BE2C (cell line): ENCODE results near the gene DIAPH3.

Source experiments
- DNase-seq: peaks from one replicate; pipeline ENCODE4 v3.0.0-alpha.2; 2020
- H3K27me3 ChIP-seq: fragments of 250-450 bp; sonication (Bioruptor Pico); 2 replicates; pipeline ENCODE4 v1.5.1; 2020; ENCODE audit warnings: mild to moderate bottlenecking
- H3K36me3 ChIP-seq: fragments of 250-450 bp; sonication (Bioruptor Pico); 2 replicates; pipeline ENCODE4 v1.5.1; 2020; ENCODE audit warnings: mild to moderate bottlenecking
- H3K4me1 ChIP-seq: fragments of 250-450 bp; sonication (Bioruptor Pico); 2 replicates; pipeline ENCODE4 v1.5.1; 2020
- H3K4me3 ChIP-seq: 2 replicates; pipeline ENCODE4 v1.5.1; 2011; ENCODE audit warnings: low read depth, low read length
- H3K9me3 ChIP-seq: fragments of 250-450 bp; sonication (Bioruptor Pico); 2 replicates; pipeline ENCODE4 v1.5.1; 2020
- CTCF ChIP-seq: IDR thresholded peaks from 2 replicates; pipeline ENCODE4 v1.5.1; 2012; ENCODE audit warnings: mild to moderate bottlenecking, low read depth, low read length

The DIAPH3 gene

GRCh38 chr13:60137911-60138560, 25.7 kb downstream of the DIAPH3 start:
- Histone ChIP-seq H3K9me3 (no peaks in the 10 kb centered on the region), H3K4me1 (0 out of 2 replicates have a peak, but pooled peaks cover under 1% of the 10 kb centered on the region), H3K27me3 (no peaks in the 10 kb centered on the region), H3K4me3 (no peak overlapping the region), H3K36me3 (no peaks in the 10 kb centered on the region)
- TF ChIP-seq CTCF, result no peak
- DNase-seq, result no peak

DNA sequence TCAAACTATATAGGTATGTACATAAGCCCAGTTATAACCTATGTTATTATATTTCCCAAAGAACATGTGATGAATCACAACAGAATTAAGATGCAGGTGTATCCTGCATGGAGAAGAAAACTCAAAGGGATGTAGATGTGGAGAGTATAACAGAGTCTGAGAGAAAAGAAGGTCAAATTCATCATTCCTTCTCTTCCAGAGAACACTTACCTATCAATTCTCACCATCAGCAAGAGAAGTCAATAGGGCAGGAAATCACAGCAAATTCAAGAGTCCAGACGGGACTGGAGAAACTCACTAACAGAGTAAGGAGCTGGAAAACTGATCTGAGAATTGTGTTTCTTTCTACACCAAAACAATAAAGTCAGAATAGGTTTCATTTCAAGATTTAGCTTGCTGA, 28.4 kb downstream of the DIAPH3 start:
- Histone ChIP-seq H3K9me3 (no peaks in the 10 kb centered on the region), H3K36me3 (no peaks in the 10 kb centered on the region), H3K4me1 (no peaks in the 10 kb centered on the region), H3K27me3 (no peaks in the 10 kb centered on the region), H3K4me3 (no peak overlapping the region)
- DNase-seq, result no peak
- TF ChIP-seq CTCF, result no peak

DNA sequence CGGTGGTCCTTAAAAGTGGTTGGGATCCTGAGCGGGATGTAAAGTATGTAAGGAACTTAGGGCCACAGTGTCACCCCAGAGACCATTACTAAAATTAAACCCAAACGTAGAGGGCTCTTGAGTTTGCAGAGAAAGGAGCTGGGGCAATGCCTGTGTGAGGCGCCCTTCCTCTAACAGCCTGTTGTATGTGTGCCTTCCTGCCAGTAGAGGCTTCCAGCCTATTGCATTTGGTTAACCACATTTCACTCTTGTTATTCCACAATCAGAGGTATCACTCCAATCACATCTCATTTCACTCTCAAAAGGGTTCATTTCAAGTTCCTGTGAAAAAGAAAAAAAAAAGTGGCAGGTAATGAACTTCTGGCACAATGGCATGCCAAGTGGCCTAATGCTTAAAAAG, 29.4 kb downstream of the DIAPH3 start:
- Histone ChIP-seq H3K9me3 (no peaks in the 10 kb centered on the region), H3K36me3 (no peaks in the 10 kb centered on the region), H3K4me3 (no peak overlapping the region), H3K27me3 (no peaks in the 10 kb centered on the region), H3K4me1 (no peaks in the 10 kb centered on the region)
- DNase-seq, result no peak
- TF ChIP-seq CTCF, result peak; percentile 20

GRCh38 chr13:60121337-60121687, 42.4 kb downstream of the DIAPH3 start:
- Histone ChIP-seq H3K27me3 (no peaks in the 10 kb centered on the region), H3K4me3 (no peak overlapping the region), H3K36me3 (no peaks in the 10 kb centered on the region), H3K4me1 (no peaks in the 10 kb centered on the region), H3K9me3 (no peaks in the 10 kb centered on the region)
- TF ChIP-seq CTCF, result no peak
- no peak for DNase-seq

DNA sequence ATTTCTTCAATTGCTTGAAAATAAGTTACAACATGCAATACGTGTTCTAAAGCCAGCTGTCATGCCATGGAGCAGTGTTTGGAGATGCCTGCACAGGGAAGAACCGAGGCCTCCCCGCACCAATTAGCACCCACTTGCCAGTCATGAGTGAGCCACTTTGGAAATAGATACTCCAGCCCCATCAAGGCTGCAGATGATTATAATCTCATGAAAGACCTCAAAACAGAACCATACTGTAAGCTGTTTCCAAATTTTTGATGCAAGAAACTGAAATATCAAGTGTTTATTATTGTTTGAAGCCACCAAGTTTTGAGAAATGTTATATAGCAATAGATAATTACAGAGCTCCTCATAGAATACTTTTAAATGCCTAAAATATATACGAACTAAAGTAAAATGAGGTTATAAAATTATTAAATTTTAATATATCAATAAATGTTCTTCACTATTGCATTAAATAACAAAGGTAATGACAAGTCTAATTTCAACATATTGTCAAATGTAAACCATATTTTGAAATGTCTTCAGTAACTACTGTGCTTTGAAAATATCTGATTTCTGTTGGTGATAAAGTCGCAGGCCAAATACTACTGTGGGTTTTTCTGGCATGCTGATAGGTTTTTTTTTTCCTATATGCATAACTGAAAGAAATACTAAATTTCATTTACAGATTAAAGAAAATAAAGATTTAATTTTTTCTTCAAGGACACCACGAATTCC, 43.0 kb downstream of the DIAPH3 start:
- no peak for DNase-seq
- Histone ChIP-seq H3K4me3 (no peak overlapping the region), H3K4me1 (no peaks in the 10 kb centered on the region), H3K36me3 (no peaks in the 10 kb centered on the region), H3K9me3 (no peaks in the 10 kb centered on the region), H3K27me3 (no peaks in the 10 kb centered on the region)
- TF ChIP-seq CTCF, result no peak

- Histone ChIP-seq H3K36me3 (no peaks in the 10 kb centered on the region), H3K9me3 (no peaks in the 10 kb centered on the region), H3K27me3 (no peaks in the 10 kb centered on the region), H3K4me1 (no peaks in the 10 kb centered on the region), H3K4me3 (no peak overlapping the region)
- DNase-seq, result no peak
- TF ChIP-seq CTCF, result no peak
Observed at GRCh38 chr13:60118696-60119400, 44.9 kb downstream of the DIAPH3 start.
